ENCODE results near the gene CRELD2.
A peak's percentile ranks its signal among the peaks of the same experiment; 100 is the strongest.

The CRELD2 gene

GRCh38 chr22:49922484-49922883 is 4.0 kb downstream of the CRELD2 start:
- DNase-seq = no peak
- H3K4me2 ChIP-seq (ENCODE audit: insufficient read depth, low read length) = no peak overlapping the region
- H3K27ac ChIP-seq (ENCODE audit: low read length) = no peak overlapping the region
- H3K36me3 ChIP-seq (ENCODE audit: insufficient read depth, low read length) = peaks cover 13% of the 10 kb centered on the region
- no peak for ATAC-seq (ENCODE audit: insufficient read depth, low read depth)
- no peaks in the 10 kb centered on the region; the same call in 1 of the 2 replicates for H4K20me1 ChIP-seq (ENCODE audit: insufficient read depth, low read length)
- TF ChIP-seq EZH2 (IDR thresholded peaks at IDR 0.05; ENCODE audit: borderline replicate concordance, low read depth, low read length, severe bottlenecking) (no peak), CTCF (IDR thresholded peaks at IDR 0.05; ENCODE audit: borderline replicate concordance, extremely low read depth, low read length, poor library complexity, severe bottlenecking) (no peak)
- no peak overlapping the region for H3K4me3 ChIP-seq (ENCODE audit: low read depth in 1 of 2, low read length in 2 of 2)
- no peak overlapping the region for H2AFZ ChIP-seq (ENCODE audit: low read depth, low read length)
- peaks cover 9% of the 10 kb centered on the region for H3K79me2 ChIP-seq (ENCODE audit: insufficient read depth, low read length)
- H3K9me3 ChIP-seq (ENCODE audit: insufficient read depth, low read length, severe bottlenecking) = no peaks in the 10 kb centered on the region
- H3K9ac ChIP-seq (ENCODE audit: low read depth, low read length) = no peak overlapping the region
- H3K4me1 ChIP-seq (ENCODE audit: insufficient read depth, low read length) = peaks cover 25% of the 10 kb centered on the region
- H3K27me3 ChIP-seq (ENCODE audit: insufficient read depth, low read length, poor library complexity) = no peaks in the 10 kb centered on the region

GRCh38 chr22:49922926-49923325 is 4.5 kb downstream of the CRELD2 start:
- no peak overlapping the region for H3K27ac ChIP-seq (ENCODE audit: low read length)
- TF ChIP-seq EZH2 (IDR thresholded peaks at IDR 0.05; ENCODE audit: borderline replicate concordance, low read depth, low read length, severe bottlenecking) = no peak
- TF ChIP-seq CTCF (IDR thresholded peaks at IDR 0.05; ENCODE audit: borderline replicate concordance, extremely low read depth, low read length, poor library complexity, severe bottlenecking) = no peak
- ATAC-seq (ENCODE audit: insufficient read depth, low read depth) = no peak
- peaks cover 4% of the 10 kb centered on the region for H3K79me2 ChIP-seq (ENCODE audit: insufficient read depth, low read length)
- H3K36me3 ChIP-seq (ENCODE audit: insufficient read depth, low read length) = peaks cover 13% of the 10 kb centered on the region
- DNase-seq = no peak
- H3K9me3 ChIP-seq (ENCODE audit: insufficient read depth, low read length, severe bottlenecking) = no peaks in the 10 kb centered on the region
- no peak overlapping the region for H3K4me3 ChIP-seq (ENCODE audit: low read depth in 1 of 2, low read length in 2 of 2)
- no peaks in the 10 kb centered on the region; the same call in 1 of the 2 replicates for H4K20me1 ChIP-seq (ENCODE audit: insufficient read depth, low read length)
- H3K27me3 ChIP-seq (ENCODE audit: insufficient read depth, low read length, poor library complexity) = no peaks in the 10 kb centered on the region
- no peak overlapping the region for H3K4me2 ChIP-seq (ENCODE audit: insufficient read depth, low read length)
- H3K4me1 ChIP-seq (ENCODE audit: insufficient read depth, low read length) = peaks cover 23% of the 10 kb centered on the region
- H2AFZ ChIP-seq (ENCODE audit: low read depth, low read length) = no peak overlapping the region
- H3K9ac ChIP-seq (ENCODE audit: low read depth, low read length) = no peak overlapping the region

GRCh38 chr22:49923445-49923844 is 5.0 kb downstream of the CRELD2 start:
- Histone ChIP-seq H3K27ac (ENCODE audit: low read length) (no peak overlapping the region), H3K36me3 (ENCODE audit: insufficient read depth, low read length) (peaks cover 13% of the 10 kb centered on the region), H3K4me1 (ENCODE audit: insufficient read depth, low read length) (peaks cover 23% of the 10 kb centered on the region), H2AFZ (ENCODE audit: low read depth, low read length) (no peak overlapping the region), H4K20me1 (ENCODE audit: insufficient read depth, low read length) (no peaks in the 10 kb centered on the region; the same call in 1 of the 2 replicates), H3K9ac (ENCODE audit: low read depth, low read length) (no peak overlapping the region), H3K79me2 (ENCODE audit: insufficient read depth, low read length) (peaks cover 2% of the 10 kb centered on the region; the same call in 1 of the 2 replicates), H3K9me3 (ENCODE audit: insufficient read depth, low read length, severe bottlenecking) (no peaks in the 10 kb centered on the region), H3K4me2 (ENCODE audit: insufficient read depth, low read length) (no peak overlapping the region), H3K4me3 (ENCODE audit: low read depth in 1 of 2, low read length in 2 of 2) (no peak overlapping the region), H3K27me3 (ENCODE audit: insufficient read depth, low read length, poor library complexity) (no peaks in the 10 kb centered on the region)
- DNase-seq = no peak
- no peak for TF ChIP-seq EZH2 (IDR thresholded peaks at IDR 0.05; ENCODE audit: borderline replicate concordance, low read depth, low read length, severe bottlenecking)
- peak; percentile 45 for TF ChIP-seq CTCF (IDR thresholded peaks at IDR 0.05; ENCODE audit: borderline replicate concordance, extremely low read depth, low read length, poor library complexity, severe bottlenecking)
- ATAC-seq (ENCODE audit: insufficient read depth, low read depth) = no peak
